OCI-LY1 (cell line): ENCODE results near the gene H3-3A.

Source experiments
- H2AFZ ChIP-seq: fragments of 200-600 bp; sonication (generic), shearing (Covaris generic); 2 replicates; pipeline ENCODE4 v1.6.0; 2014; ENCODE audit warnings: antibody characterized with exemption, mild to moderate bottlenecking, low read length
- H3F3A ChIP-seq: fragments of 200-600 bp; sonication (generic), shearing (Covaris generic); 2 replicates; pipeline ENCODE4 v1.6.0; 2014; ENCODE audit warnings: mild to moderate bottlenecking, antibody characterized with exemption, low read length, moderate library complexity; ENCODE audit not compliant: insufficient read depth
- H3K27ac ChIP-seq: fragments of 200-600 bp; sonication (generic); 2 replicates; pipeline ENCODE4 v1.5.1; 2014; ENCODE audit warnings: low read length, mixed run types, mild to moderate bottlenecking, low read depth; ENCODE audit not compliant: poor library complexity, severe bottlenecking
- H3K27me3 ChIP-seq: fragments of 200-600 bp; sonication (generic); 2 replicates; pipeline ENCODE4 v1.6.0; 2014; ENCODE audit warnings: antibody characterized with exemption, mild to moderate bottlenecking, low read length, moderate library complexity; ENCODE audit not compliant: insufficient read depth
- H3K36me3 ChIP-seq: fragments of 200-600 bp; sonication (generic); 2 replicates; pipeline ENCODE4 v1.6.1; 2014; ENCODE audit warnings: mild to moderate bottlenecking, antibody characterized with exemption, low read length, moderate library complexity, mixed read lengths; ENCODE audit not compliant: insufficient read depth
- H3K4me1 ChIP-seq: fragments of 200-600 bp; sonication (generic); 2 replicates; pipeline ENCODE4 v1.5.1; 2014; ENCODE audit warnings: mild to moderate bottlenecking, low read length, moderate library complexity; ENCODE audit not compliant: insufficient read depth, severe bottlenecking
- H3K4me2 ChIP-seq: fragments of 200-600 bp; sonication (generic), shearing (Covaris generic); 2 replicates; pipeline ENCODE4 v1.6.1; 2014; ENCODE audit warnings: low read length
- H3K4me3 ChIP-seq: fragments of 200-600 bp; sonication (generic); 2 replicates; pipeline ENCODE4 v1.5.1; 2014; ENCODE audit warnings: low read length, low read depth, mild to moderate bottlenecking, mixed read lengths; ENCODE audit not compliant: poor library complexity, severe bottlenecking
- H3K79me2 ChIP-seq: fragments of 200-600 bp; shearing (Covaris generic); 2 replicates; pipeline ENCODE4 v1.6.1; 2016; ENCODE audit warnings: mixed run types, low read length, mixed read lengths; ENCODE audit not compliant: insufficient read depth
- H3K9ac ChIP-seq: fragments of 200-600 bp; sonication (generic), shearing (Covaris generic); 2 replicates; pipeline ENCODE4 v1.6.1; 2014; ENCODE audit warnings: mild to moderate bottlenecking, low read length, mixed read lengths
- H3K9me2 ChIP-seq: fragments of 200-600 bp; sonication (generic), shearing (Covaris generic); 2 replicates; pipeline ENCODE4 v1.6.1; 2014; ENCODE audit warnings: low read depth, mild to moderate bottlenecking, low read length, mixed read lengths
- H3K9me3 ChIP-seq: fragments of 200-600 bp; shearing (Covaris generic); 2 replicates; pipeline ENCODE4 v1.6.1; 2014; ENCODE audit warnings: low read length, mixed read lengths
- H4K20me1 ChIP-seq: fragments of 200-600 bp; sonication (generic), shearing (Covaris generic); 2 replicates; pipeline ENCODE4 v1.6.0; 2016; ENCODE audit warnings: mild to moderate bottlenecking, low read length; ENCODE audit not compliant: insufficient read depth
- EZH2 ChIP-seq: fragments of 200-600 bp; sonication (generic), shearing (Covaris generic); IDR thresholded peaks from 2 replicates; pipeline ENCODE4 v1.8.0; 2017; ENCODE audit warnings: borderline replicate concordance, mixed run types, mild to moderate bottlenecking, antibody characterized with exemption, low read length, moderate library complexity, mixed read lengths
- TF ChIP-seq, protein P1 (sequence below): fragments of 200-600 bp; sonication (generic), shearing (Covaris generic); IDR thresholded peaks from 2 replicates; pipeline ENCODE4 v1.5.1; 2017; ENCODE audit warnings: mild to moderate bottlenecking, antibody characterized with exemption, low read length, moderate library complexity, mixed read lengths

H3-3A gene

DNA sequence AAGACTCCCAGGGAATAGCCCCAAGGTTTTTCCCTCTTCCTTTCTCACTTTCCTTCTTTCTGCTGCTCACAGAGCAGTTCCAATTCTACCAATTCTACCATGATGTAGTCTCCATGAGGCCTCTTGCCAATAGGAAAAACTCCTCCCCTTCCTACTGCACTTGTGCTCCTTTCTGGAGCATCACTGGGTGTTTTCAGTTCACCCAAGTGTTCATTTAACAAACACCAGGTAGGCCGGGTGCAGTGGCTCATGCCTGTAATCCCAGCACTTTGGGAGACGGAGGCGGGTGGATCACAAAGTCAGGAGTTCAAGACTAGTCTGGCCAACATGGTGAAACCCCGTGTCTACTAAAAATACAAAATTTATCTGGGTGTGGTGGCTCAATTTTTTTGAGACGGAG is 26.6 kb upstream of the H3-3A start:
- no peaks in the 10 kb centered on the region for H3K27me3 ChIP-seq
- H3K36me3 ChIP-seq: no peaks in the 10 kb centered on the region
- H3K4me1 ChIP-seq: no peaks in the 10 kb centered on the region
- no peaks in the 10 kb centered on the region for H4K20me1 ChIP-seq
- no peak overlapping the region for H3K4me2 ChIP-seq
- H3K27ac ChIP-seq: no peak overlapping the region
- no peak overlapping the region for H2AFZ ChIP-seq
- H3K9ac ChIP-seq: no peak overlapping the region
- no peaks in the 10 kb centered on the region for H3K9me2 ChIP-seq
- H3K4me3 ChIP-seq: no peak overlapping the region
- H3K9me3 ChIP-seq: no peaks in the 10 kb centered on the region
- no peaks in the 10 kb centered on the region for H3F3A ChIP-seq
- H3K79me2 ChIP-seq: no peaks in the 10 kb centered on the region
- TF ChIP-seq, protein P1, sequence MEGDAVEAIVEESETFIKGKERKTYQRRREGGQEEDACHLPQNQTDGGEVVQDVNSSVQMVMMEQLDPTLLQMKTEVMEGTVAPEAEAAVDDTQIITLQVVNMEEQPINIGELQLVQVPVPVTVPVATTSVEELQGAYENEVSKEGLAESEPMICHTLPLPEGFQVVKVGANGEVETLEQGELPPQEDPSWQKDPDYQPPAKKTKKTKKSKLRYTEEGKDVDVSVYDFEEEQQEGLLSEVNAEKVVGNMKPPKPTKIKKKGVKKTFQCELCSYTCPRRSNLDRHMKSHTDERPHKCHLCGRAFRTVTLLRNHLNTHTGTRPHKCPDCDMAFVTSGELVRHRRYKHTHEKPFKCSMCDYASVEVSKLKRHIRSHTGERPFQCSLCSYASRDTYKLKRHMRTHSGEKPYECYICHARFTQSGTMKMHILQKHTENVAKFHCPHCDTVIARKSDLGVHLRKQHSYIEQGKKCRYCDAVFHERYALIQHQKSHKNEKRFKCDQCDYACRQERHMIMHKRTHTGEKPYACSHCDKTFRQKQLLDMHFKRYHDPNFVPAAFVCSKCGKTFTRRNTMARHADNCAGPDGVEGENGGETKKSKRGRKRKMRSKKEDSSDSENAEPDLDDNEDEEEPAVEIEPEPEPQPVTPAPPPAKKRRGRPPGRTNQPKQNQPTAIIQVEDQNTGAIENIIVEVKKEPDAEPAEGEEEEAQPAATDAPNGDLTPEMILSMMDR: no peak
- no peak for TF ChIP-seq EZH2

DNA sequence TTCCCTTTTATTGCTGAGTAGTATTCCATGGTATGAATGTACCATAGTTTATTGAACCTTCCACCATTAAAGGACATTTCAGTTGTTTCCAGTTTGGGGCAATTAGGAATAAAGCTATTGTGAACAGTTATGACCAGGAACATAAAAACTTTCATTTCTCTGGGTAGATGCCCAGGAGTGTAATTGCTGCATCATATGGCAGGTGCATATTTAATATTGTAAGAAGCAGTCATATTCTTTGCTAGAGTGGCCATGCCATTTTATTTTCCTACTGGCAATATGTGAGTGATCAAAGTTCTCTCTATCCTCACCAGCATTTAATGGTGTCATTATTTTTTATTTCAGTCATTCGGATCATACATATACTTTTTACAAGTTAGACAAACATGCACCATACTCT is 23.9 kb upstream of the H3-3A start:
- no peak overlapping the region for H3K4me3 ChIP-seq
- no peaks in the 10 kb centered on the region for H3F3A ChIP-seq
- H3K4me1 ChIP-seq: no peaks in the 10 kb centered on the region

DNA sequence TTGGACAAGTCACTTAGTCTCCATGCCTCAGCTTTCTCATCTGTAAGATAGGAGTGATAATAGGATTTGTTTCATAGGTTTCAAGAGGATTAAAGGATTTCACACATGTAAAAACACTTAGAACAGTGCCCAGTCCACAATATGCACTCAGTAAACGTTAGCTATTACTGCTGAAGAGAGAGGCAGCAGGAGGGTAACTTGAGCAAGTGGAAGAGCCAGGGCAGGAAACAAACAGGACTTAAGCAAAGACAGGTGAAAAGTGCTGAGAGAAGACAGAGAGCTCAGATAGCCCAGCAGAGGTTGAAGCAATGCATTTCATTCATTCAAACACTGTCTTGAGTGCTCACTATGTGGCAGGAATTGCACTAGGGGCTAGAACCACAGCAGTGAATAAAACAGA is 21.1 kb upstream of the H3-3A start:
- no peaks in the 10 kb centered on the region for H3F3A ChIP-seq
- H4K20me1 ChIP-seq: no peaks in the 10 kb centered on the region
- no peaks in the 10 kb centered on the region for H3K9me3 ChIP-seq
- H3K4me1 ChIP-seq: no peaks in the 10 kb centered on the region
- TF ChIP-seq, protein P1: no peak
- no peak for TF ChIP-seq EZH2
- no peaks in the 10 kb centered on the region for H3K9me2 ChIP-seq
- no peaks in the 10 kb centered on the region for H3K79me2 ChIP-seq
- H2AFZ ChIP-seq: no peak overlapping the region
- H3K9ac ChIP-seq: no peak overlapping the region
- no peak overlapping the region for H3K4me2 ChIP-seq
- no peaks in the 10 kb centered on the region for H3K36me3 ChIP-seq
- no peak overlapping the region for H3K4me3 ChIP-seq
- no peak overlapping the region for H3K27ac ChIP-seq
- no peaks in the 10 kb centered on the region for H3K27me3 ChIP-seq

More for the DNA sequence above, 23.9 kb upstream of the H3-3A start:
- Histone ChIP-seq H3K27me3 (no peaks in the 10 kb centered on the region), H3K9me2 (no peaks in the 10 kb centered on the region), H3K27ac (no peak overlapping the region), H3K9me3 (no peaks in the 10 kb centered on the region), H4K20me1 (no peaks in the 10 kb centered on the region), H3K9ac (no peak overlapping the region), H2AFZ (no peak overlapping the region), H3K4me2 (no peak overlapping the region), H3K79me2 (no peaks in the 10 kb centered on the region), H3K36me3 (no peaks in the 10 kb centered on the region)
- TF ChIP-seq, protein P1: no peak
- TF ChIP-seq EZH2: no peak
